Liver (tissue), 9 donors: ENCODE results near the gene LSG1. TPM values are rescaled to one million over a fixed set of nuclear protein-coding genes. Genes with fewer than 3 reads are reported as not detected.

Experiments used
- DNase-seq: peaks from one replicate; pipeline ENCODE4 v3.0.0-alpha.2; 2017; ENCODE audit warnings: low spot score
- H3K27ac ChIP-seq, 2 donors: one replicate each; pipeline ENCODE4 v1.7.0; 2013; ENCODE audit warnings: inconsistent platforms in 2 of 2, low read length in 2 of 2, control low read depth in 1 of 2, low read depth in 1 of 2, mild to moderate bottlenecking in 1 of 2
- H3K27me3 ChIP-seq, 4 donors: one replicate each; pipeline versions ENCODE4 v1.6.1 to v1.7.0; 2013; ENCODE audit warnings: low read length in 3 of 4, inconsistent platforms in 1 of 4, mild to moderate bottlenecking in 1 of 4, moderate library complexity in 1 of 4; ENCODE audit not compliant: control insufficient read depth in 4 of 4, insufficient read depth in 4 of 4
- H3K36me3 ChIP-seq, 4 donors: one replicate each; pipeline versions ENCODE4 v1.6.1 to v1.7.0; 2013; ENCODE audit warnings: low read length in 3 of 4, mild to moderate bottlenecking in 3 of 4, low read depth in 1 of 4, moderate library complexity in 1 of 4; ENCODE audit not compliant: control insufficient read depth in 4 of 4, insufficient read depth in 3 of 4
- H3K4me1 ChIP-seq, 4 donors: one replicate each; pipeline versions ENCODE4 v1.6.1 to v1.7.0; 2013; ENCODE audit warnings: low read length in 3 of 4, mild to moderate bottlenecking in 3 of 4, moderate library complexity in 1 of 4; ENCODE audit not compliant: control insufficient read depth in 4 of 4, insufficient read depth in 4 of 4
- H3K4me3 ChIP-seq, 3 donors: one replicate each; pipeline versions ENCODE4 v1.6.1 to v1.7.0; 2013; ENCODE audit warnings: low read length in 3 of 3, control low read depth in 1 of 3, low read depth in 1 of 3, mild to moderate bottlenecking in 1 of 3
- H3K9ac ChIP-seq, 2 donors: one replicate each; pipeline ENCODE4 v1.7.0; 2013; ENCODE audit warnings: low read length in 2 of 2, mild to moderate bottlenecking in 2 of 2, moderate library complexity in 2 of 2, control low read depth in 1 of 2, low read depth in 1 of 2
- H3K9me3 ChIP-seq, 4 donors: one replicate each; pipeline versions ENCODE4 v1.6.1 to v1.7.0; 2013; ENCODE audit warnings: low read length in 3 of 4; ENCODE audit not compliant: control insufficient read depth in 4 of 4
- ATF3 ChIP-seq: IDR thresholded peaks from 2 replicates; pipeline ENCODE4 v1.6.1; 2016; ENCODE audit warnings: antibody characterized with exemption
- CTCF ChIP-seq: fragments of 150-350 bp; IDR thresholded peaks from 2 replicates; pipeline ENCODE4 v1.5.1; 2017; ENCODE audit warnings: improper control_type of control experiment, low read depth, low read length; ENCODE audit not compliant: missing input control
- EGR1 ChIP-seq, 2 donors: IDR thresholded peaks; 2 replicates each; pipeline ENCODE4 v1.6.1; 2016 to 2018; ENCODE audit warnings: antibody characterized with exemption in 2 of 2, low read depth in 2 of 2
- HNF4A ChIP-seq, 2 donors: conservative IDR thresholded peaks; 2 replicates each; pipeline ENCODE4 v1.6.1; 2016; ENCODE audit warnings: antibody characterized with exemption in 2 of 2, mild to moderate bottlenecking in 2 of 2
- HNF4G ChIP-seq: IDR thresholded peaks from 2 replicates; pipeline ENCODE4 v1.6.1; 2016; ENCODE audit warnings: antibody characterized with exemption
- JUND ChIP-seq, 2 donors: IDR thresholded peaks; 2 replicates each; pipeline ENCODE4 v1.6.1; 2016; ENCODE audit warnings: antibody characterized with exemption in 2 of 2
- NR2F2 ChIP-seq: IDR thresholded peaks from 2 replicates; pipeline ENCODE4 v1.6.1; 2016; ENCODE audit warnings: antibody characterized with exemption
- RAD21 ChIP-seq, 2 donors: IDR thresholded peaks; 2 replicates each; pipeline ENCODE4 v1.6.1; 2016; ENCODE audit warnings: antibody characterized with exemption in 2 of 2, mild to moderate bottlenecking in 2 of 2
- REST ChIP-seq: IDR thresholded peaks from 2 replicates; pipeline ENCODE4 v1.6.1; 2016; ENCODE audit warnings: antibody characterized with exemption, mild to moderate bottlenecking
- RXRA ChIP-seq, 2 donors: IDR thresholded peaks; 2 replicates each; pipeline ENCODE4 v1.6.1; 2017 to 2018; ENCODE audit warnings: antibody characterized with exemption in 2 of 2, mild to moderate bottlenecking in 1 of 2
- WGBS: extraction: QIAGEN DNeasy Blood & Tissue Kit; methylation state at CpG from one replicate; pipeline ENCODE4 v1.1.7; 2013; 5-methylcytosine and 5-hydroxymethylcytosine counted together
- polyA plus RNA-seq, 2 donors: library from polyadenylated mRNA; stranded (reverse) in 1 of 2; unstranded in 1 of 2; fragments of 200-250 nt in 1 of 2; fragments of >200 nt in 1 of 2; fragmentation: Nextera tagmentation in 1 of 2; extraction: Ambion mirVana in 1 of 2; gene quantifications; one replicate each; pipeline versions ENCODE4 v1.2.1 to v1.2.3, GENCODE V29; 2013 to 2015
- total RNA-seq, 2 donors: library from RNA; depleted of rRNA; stranded (reverse); fragments of >200 nt; gene quantifications; one replicate each; pipeline ENCODE4 v1.2.3, GENCODE V29; 2014
- donor health status: healthy.
- donor health status: healthy.
- donor health status: healthy.
- donor health status: healthy.
- donor health status: healthy.

LSG1 gene
- total and polyA plus RNA-seq, 4 donors, result 13.6 to 38.5 (median 22.1) TPM

- DNase-seq, result no peak
- peaks cover 4 to 54% (median 30%) of the 10 kb centered on the region in 4 donors for H3K36me3 ChIP-seq
- no peaks in the 10 kb centered on the region for H3K27me3 ChIP-seq
- 81% methylated on average over 5 of the region's 5 CpGs for WGBS
- no peak for TF ChIP-seq HNF4G
- no peak for TF ChIP-seq ATF3
- no peak for TF ChIP-seq JUND (IDR thresholded peaks at IDR 0.05)
- TF ChIP-seq NR2F2, result peak; percentile 61
- TF ChIP-seq EGR1 (IDR thresholded peaks at IDR 0.05; ENCODE audit: low read depth in 2 of 2), result no peak
- no peak for TF ChIP-seq CTCF
- no peak for TF ChIP-seq REST
- TF ChIP-seq RXRA (IDR thresholded peaks at IDR 0.05), result no peak
- no peak overlapping the region for H3K4me3 ChIP-seq
- H3K9ac ChIP-seq, result no peak overlapping the region
- no peak overlapping the region for H3K27ac ChIP-seq
- H3K4me1 ChIP-seq, result no peaks in the 10 kb centered on the region
- no peaks in the 10 kb centered on the region for H3K9me3 ChIP-seq
Observed at GRCh38 chr3:194658477-194659242, 13.3 kb downstream of the LSG1 start.

- TF ChIP-seq HNF4A (conservative IDR thresholded peaks at IDR 0.05) (no peak), RAD21 (IDR thresholded peaks at IDR 0.05) (no peak), HNF4G (no peak), EGR1 (IDR thresholded peaks at IDR 0.05; ENCODE audit: low read depth in 2 of 2) (no peak), REST (no peak)
- 77% methylated on average over 7 of the region's 7 CpGs for WGBS
- H3K9me3 ChIP-seq, result no peaks in the 10 kb centered on the region
- no peak overlapping the region for H3K4me3 ChIP-seq
- H3K27me3 ChIP-seq, result no peaks in the 10 kb centered on the region
- H3K36me3 ChIP-seq, result peaks cover 4 to 61% (median 40%) of the 10 kb centered on the region in 4 donors
- no peak overlapping the region for H3K9ac ChIP-seq
- H3K4me1 ChIP-seq, result no peaks in the 10 kb centered on the region
- no peak for DNase-seq
- H3K27ac ChIP-seq, result no peak overlapping the region
Observed at GRCh38 chr3:194657439-194657838, 14.6 kb downstream of the LSG1 start.
